SK-N-SH (cell line): ENCODE measurements around the gene AADACL4. TPM values are rescaled to one million over a fixed set of nuclear protein-coding genes. Genes with fewer than 3 reads are reported as not detected.

Experiments used
- CTCF ChIA-PET: fragments of 300-600, 350-600 bp; formaldehyde crosslinking; extraction: SDS; loops from one replicate; lab custom pipeline; 2021; lab: Yijun Ruan, JAX
- POLR2A ChIA-PET: fragments of 350-600 bp; sonication (Branson Sonifier 250); formaldehyde crosslinking; extraction: SDS; loops from one replicate; lab custom pipeline; 2020; ENCODE audit warnings: antibody characterized with exemption, inconsistent platforms; lab: Yijun Ruan, JAX
- DNase-seq: peaks from one replicate; pipeline ENCODE4 v3.0.0; 2012
- H2AFZ ChIP-seq: fragments of 200-600 bp; sonication (generic); 2 replicates; pipeline ENCODE4 v1.8.1; 2016; ENCODE audit warnings: antibody characterized with exemption, mild to moderate bottlenecking, low read depth
- H3F3A ChIP-seq: fragments of 200-600 bp; sonication (generic); replicated peaks from 2 replicates; pipeline ENCODE3; 2016; ENCODE audit warnings: antibody characterized with exemption, mild to moderate bottlenecking; ENCODE audit not compliant: insufficient read depth
- H3K27ac ChIP-seq, 2 experiments: fragments of 200-500 bp in 1 of 2; fragments of 200-600 bp in 1 of 2; sonication (Bioruptor generic) in 1 of 2; sonication (generic), shearing (Covaris generic) in 1 of 2; 2 replicates each; pipeline versions ENCODE4 v1.5.1 to v1.6.1; 2014 to 2016; ENCODE audit warnings: low read depth in 2 of 2, inconsistent platforms in 1 of 2, low read length in 1 of 2, mild to moderate bottlenecking in 1 of 2, mixed read lengths in 1 of 2
- H3K27me3 ChIP-seq: fragments of 200-600 bp; sonication (generic), shearing (Covaris generic); 2 replicates; pipeline ENCODE4 v1.6.1; 2016; ENCODE audit warnings: mixed run types; ENCODE audit not compliant: insufficient read depth
- H3K36me3 ChIP-seq, 2 experiments: fragments of 200-500 bp in 1 of 2; fragments of 200-600 bp in 1 of 2; sonication (Bioruptor generic) in 1 of 2; sonication (generic) in 1 of 2; replicated peaks in 1 of 2; 2 replicates each; pipeline versions ENCODE3 to v1.5.1; 2014 to 2016; ENCODE audit warnings: low read length in 1 of 2, mild to moderate bottlenecking in 1 of 2; ENCODE audit not compliant: insufficient read depth in 2 of 2, control insufficient read depth in 1 of 2
- H3K4me1 ChIP-seq, 2 experiments: fragments of 200-500 bp in 1 of 2; fragments of 200-600 bp in 1 of 2; sonication (Bioruptor generic) in 1 of 2; sonication (generic), shearing (Covaris generic) in 1 of 2; 2 replicates each; pipeline versions ENCODE4 v1.5.1 to v1.6.1; 2014 to 2016; ENCODE audit warnings: low read depth in 1 of 2, low read length in 1 of 2, mixed run types in 1 of 2; ENCODE audit not compliant: insufficient read depth in 2 of 2, control insufficient read depth in 1 of 2
- H3K4me2 ChIP-seq: fragments of 200-600 bp; sonication (generic), shearing (Covaris generic); 2 replicates; pipeline ENCODE4 v1.6.1; 2017; ENCODE audit warnings: mixed run types
- H3K4me3 ChIP-seq, 2 experiments: fragments of 200-500 bp in 1 of 2; fragments of 200-600 bp in 1 of 2; sonication (Bioruptor generic) in 1 of 2; sonication (generic), shearing (Covaris generic) in 1 of 2; 2 replicates each; pipeline versions ENCODE4 v1.5.1 to v1.8.1; 2014 to 2016; ENCODE audit warnings: low read depth in 2 of 2, inconsistent platforms in 1 of 2, low read length in 1 of 2, mild to moderate bottlenecking in 1 of 2, mixed read lengths in 1 of 2, moderate library complexity in 1 of 2
- H3K79me2 ChIP-seq: fragments of 200-600 bp; sonication (generic); 2 replicates; pipeline ENCODE4 v1.8.1; 2017; ENCODE audit warnings: mild to moderate bottlenecking; ENCODE audit not compliant: insufficient read depth
- H3K9ac ChIP-seq: fragments of 200-600 bp; sonication (generic); 2 replicates; pipeline ENCODE4 v1.6.1; 2017; ENCODE audit warnings: mixed run types
- H3K9me2 ChIP-seq: fragments of 200-600 bp; sonication (generic); 2 replicates; pipeline ENCODE4 v1.6.1; 2017; ENCODE audit warnings: mixed run types
- H3K9me3 ChIP-seq: fragments of 200-600 bp; sonication (generic); 2 replicates; pipeline ENCODE4 v1.6.1; 2017; ENCODE audit warnings: mixed run types, mild to moderate bottlenecking, moderate library complexity
- H4K20me1 ChIP-seq: fragments of 200-600 bp; sonication (generic); 2 replicates; pipeline ENCODE4 v1.6.1; 2017; ENCODE audit warnings: mild to moderate bottlenecking, mixed run types; ENCODE audit not compliant: insufficient read depth
- CHD2 ChIP-seq: fragments of 150-350 bp; IDR thresholded peaks from 2 replicates; pipeline ENCODE4 v1.6.1; 2018; ENCODE audit warnings: low read length; ENCODE audit not compliant: partially characterized antibody
- EP300 ChIP-seq, 2 experiments: IDR thresholded peaks; 2 replicates each; pipeline versions ENCODE4 v1.4.0 to v1.6.1; 2012; ENCODE audit warnings: borderline replicate concordance in 1 of 2, low read depth in 1 of 2, low read length in 1 of 2
- FOXM1 ChIP-seq: IDR thresholded peaks from 2 replicates; pipeline ENCODE4 v1.4.0; 2012; ENCODE audit warnings: low read depth, mild to moderate bottlenecking
- GABPA ChIP-seq: IDR thresholded peaks from 2 replicates; pipeline ENCODE4 v1.4.0; 2012; ENCODE audit warnings: low read depth, mild to moderate bottlenecking
- NRF1 ChIP-seq: IDR thresholded peaks from 2 replicates; pipeline ENCODE4 v1.6.1; 2012; ENCODE audit warnings: low read depth, mild to moderate bottlenecking, low read length
- RAD21 ChIP-seq: IDR thresholded peaks from 2 replicates; pipeline ENCODE4 v1.6.1; 2012; ENCODE audit warnings: mild to moderate bottlenecking, low read length
- RXRA ChIP-seq: IDR thresholded peaks from 2 replicates; pipeline ENCODE4 v1.4.0; 2012; ENCODE audit warnings: low read depth, mild to moderate bottlenecking, borderline replicate concordance
- SMC3 ChIP-seq: IDR thresholded peaks from 2 replicates; pipeline ENCODE4 v1.6.1; 2012; ENCODE audit warnings: low read depth, low read length, improper control_type of control experiment
- TAF1 ChIP-seq: IDR thresholded peaks from 2 replicates; pipeline ENCODE4 v1.6.1; 2012; ENCODE audit warnings: low read depth, mild to moderate bottlenecking, low read length, moderate library complexity, borderline replicate concordance
- TCF12 ChIP-seq: IDR thresholded peaks from 2 replicates; pipeline ENCODE4 v1.4.0; 2012
- WGBS: methylation state at CpG from one replicate; pipeline ENCODE4 v1.1.6; 2017; ENCODE audit warnings: low lambda C conversion rate; 5-methylcytosine and 5-hydroxymethylcytosine counted together
- polyA plus RNA-seq, 3 experiments: library from polyadenylated mRNA; depleted of rRNA; stranded (reverse); fragments of >200 nt; gene quantifications; 2 replicates each; pipeline ENCODE4 v1.2.3, GENCODE V29; 2012
- TF ChIP-seq, protein P1 (sequence below): fragments of 150-350 bp; IDR thresholded peaks from 2 replicates; pipeline ENCODE4 v1.6.1; 2017; ENCODE audit warnings: antibody characterized with exemption, low read length, low read depth, borderline replicate concordance
- TF ChIP-seq, protein P2 (sequence below): IDR thresholded peaks from 2 replicates; pipeline ENCODE4 v1.4.0; 2012; ENCODE audit warnings: low read depth, borderline replicate concordance
- TF ChIP-seq, protein P3 (sequence below): fragments of 150-350 bp; IDR thresholded peaks from 2 replicates; pipeline ENCODE4 v1.6.1; 2016; ENCODE audit warnings: mild to moderate bottlenecking, low read depth, low read length
- TF ChIP-seq, protein P4 (sequence below): IDR thresholded peaks from 2 replicates; pipeline ENCODE4 v1.4.0; 2012; ENCODE audit warnings: low read depth
- TF ChIP-seq, protein P5 (sequence below): IDR thresholded peaks from 2 replicates; pipeline ENCODE4; 2012
- TF ChIP-seq, protein P6 (sequence below): fragments of 200-600 bp; sonication (generic); IDR thresholded peaks from 2 replicates; pipeline ENCODE4 v1.6.1; 2017; ENCODE audit warnings: antibody characterized with exemption, mild to moderate bottlenecking, moderate library complexity

The AADACL4 gene
- polyA plus RNA-seq, 1 of the 3 experiments (the other 2 are of a cell fraction) = 0.59 TPM

DNA sequence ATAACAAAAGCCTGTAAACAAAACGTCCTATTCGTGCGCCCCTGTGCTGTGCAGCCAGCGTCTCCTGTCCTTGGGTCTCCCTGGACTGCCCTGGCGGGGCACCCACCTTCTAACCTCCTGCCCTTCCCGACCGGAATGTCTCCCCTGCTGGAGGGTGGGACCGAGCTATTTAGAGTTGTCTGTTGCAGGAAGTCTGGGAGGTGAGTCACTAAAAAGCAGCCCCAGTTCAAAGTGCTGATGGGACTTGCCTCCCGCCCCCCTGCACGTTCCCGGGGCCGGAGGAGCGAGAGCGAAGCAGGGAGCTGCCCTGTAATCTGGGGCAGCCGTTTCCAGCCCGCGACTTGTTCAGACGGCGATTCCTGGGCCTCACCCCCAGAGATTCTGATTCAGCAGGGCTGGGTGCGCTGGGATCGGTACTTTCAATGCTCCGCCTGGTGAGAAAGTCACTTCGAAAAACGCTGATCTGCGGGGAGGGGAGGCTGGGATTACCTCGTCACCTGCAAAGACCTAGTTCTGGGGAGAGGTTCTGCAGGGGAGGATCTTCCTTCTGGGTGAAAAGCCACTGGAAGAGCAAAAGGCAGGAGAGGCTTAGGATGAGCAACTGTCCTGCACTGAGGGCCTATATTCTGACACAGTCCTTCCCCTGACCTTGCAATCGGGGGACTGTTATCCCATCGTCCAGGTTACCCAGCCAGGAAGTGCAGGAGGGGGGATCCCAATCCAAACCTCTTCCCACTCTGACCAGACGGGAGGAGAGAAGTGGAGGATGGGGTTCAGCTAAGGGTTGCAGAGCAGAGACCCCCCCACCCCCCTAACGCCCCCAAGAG is 24.7 kb upstream of the AADACL4 start (continued):
- TF ChIP-seq TAF1 = peak; percentile 14; the same call in 1 of the 2 replicates
- no peak for TF ChIP-seq NRF1
- no peak for TF ChIP-seq CHD2
- TF ChIP-seq, protein P1, sequence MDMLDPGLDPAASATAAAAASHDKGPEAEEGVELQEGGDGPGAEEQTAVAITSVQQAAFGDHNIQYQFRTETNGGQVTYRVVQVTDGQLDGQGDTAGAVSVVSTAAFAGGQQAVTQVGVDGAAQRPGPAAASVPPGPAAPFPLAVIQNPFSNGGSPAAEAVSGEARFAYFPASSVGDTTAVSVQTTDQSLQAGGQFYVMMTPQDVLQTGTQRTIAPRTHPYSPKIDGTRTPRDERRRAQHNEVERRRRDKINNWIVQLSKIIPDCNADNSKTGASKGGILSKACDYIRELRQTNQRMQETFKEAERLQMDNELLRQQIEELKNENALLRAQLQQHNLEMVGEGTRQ = no peak
- TF ChIP-seq SMC3 = no peak
- no peak for TF ChIP-seq FOXM1
- peak; percentile 96 for TF ChIP-seq RXRA
- TF ChIP-seq, protein P2, sequence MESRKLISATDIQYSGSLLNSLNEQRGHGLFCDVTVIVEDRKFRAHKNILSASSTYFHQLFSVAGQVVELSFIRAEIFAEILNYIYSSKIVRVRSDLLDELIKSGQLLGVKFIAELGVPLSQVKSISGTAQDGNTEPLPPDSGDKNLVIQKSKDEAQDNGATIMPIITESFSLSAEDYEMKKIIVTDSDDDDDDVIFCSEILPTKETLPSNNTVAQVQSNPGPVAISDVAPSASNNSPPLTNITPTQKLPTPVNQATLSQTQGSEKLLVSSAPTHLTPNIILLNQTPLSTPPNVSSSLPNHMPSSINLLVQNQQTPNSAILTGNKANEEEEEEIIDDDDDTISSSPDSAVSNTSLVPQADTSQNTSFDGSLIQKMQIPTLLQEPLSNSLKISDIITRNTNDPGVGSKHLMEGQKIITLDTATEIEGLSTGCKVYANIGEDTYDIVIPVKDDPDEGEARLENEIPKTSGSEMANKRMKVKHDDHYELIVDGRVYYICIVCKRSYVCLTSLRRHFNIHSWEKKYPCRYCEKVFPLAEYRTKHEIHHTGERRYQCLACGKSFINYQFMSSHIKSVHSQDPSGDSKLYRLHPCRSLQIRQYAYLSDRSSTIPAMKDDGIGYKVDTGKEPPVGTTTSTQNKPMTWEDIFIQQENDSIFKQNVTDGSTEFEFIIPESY = peak; percentile 20; the same call in 1 of the 2 replicates
- TF ChIP-seq EP300 (IDR thresholded peaks at IDR 0.05; ENCODE audit: borderline replicate concordance in 1 of 2, low read depth in 1 of 2, low read length in 1 of 2) = peak in 1 of 2 experiments; percentile 65; a peak in 1 of 4 replicates

DNA sequence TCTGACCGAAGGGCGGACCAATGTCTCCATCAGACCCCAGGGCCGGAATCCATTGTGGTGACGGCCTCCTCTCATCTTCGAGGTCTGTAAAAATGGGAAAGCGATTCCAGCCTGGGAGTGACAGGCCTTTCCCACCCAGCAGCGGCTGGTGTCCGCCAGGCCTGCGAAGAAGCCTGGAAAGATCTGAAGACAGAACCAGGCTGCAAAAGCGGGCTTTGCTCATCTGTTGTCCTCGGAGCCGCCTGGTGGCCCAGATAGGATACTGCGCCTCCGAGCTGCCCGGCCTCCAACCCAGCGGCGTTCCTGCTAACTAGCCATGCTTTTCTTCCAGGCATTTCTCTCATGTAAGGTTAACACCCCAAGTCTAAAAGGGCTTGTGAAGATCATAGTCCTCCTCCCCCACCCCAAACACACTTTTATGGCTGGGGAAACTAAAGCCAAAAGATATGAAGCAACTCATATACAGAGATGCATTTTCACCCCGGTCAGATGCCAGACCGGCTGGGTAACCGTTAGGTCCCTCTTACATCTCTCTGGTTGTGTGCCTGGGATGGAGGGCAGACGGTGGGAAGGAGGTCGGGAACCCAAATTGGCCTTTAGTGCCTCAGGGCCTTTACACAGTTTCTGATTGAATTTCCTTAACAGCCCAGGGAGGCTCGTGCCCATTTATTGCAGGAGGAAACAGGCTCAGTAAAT is 23.9 kb upstream of the AADACL4 start:
- Histone ChIP-seq H3K9ac (peak overlapping the region; percentile 39; the same call in 1 of the 2 replicates), H3F3A (peaks cover 18% of the 10 kb centered on the region), H3K9me3 (no peaks in the 10 kb centered on the region), H3K4me1 (peaks cover 29 to 37% of the 10 kb centered on the region in 2 experiments; a peak in 3 of 4 replicates), H3K4me3 (peak overlapping the region in 1 of 2 experiments; percentile 15; a peak in 2 of 4 replicates), H3K27ac (peak overlapping the region; percentile 70 to 79), H2AFZ (0 out of 2 replicates have a peak overlapping the region, but pooled peaks have one; percentile 59)
- WGBS = 41% methylated on average over 14 of the region's 23 CpGs
- ChIA-PET CTCF (interaction anchor here (0.5 to 7.2 kb wide), 53 partner anchors 8 to 495 kb away, joined by 3 to 135 read pairs (median 4); partner anchors contain the start of gene AADACL4), POLR2A (no interaction called here)
- DNase-seq = peak; percentile 88
- peak; percentile 31; the same call in 1 of the 2 replicates for TF ChIP-seq TCF12
- TF ChIP-seq, protein P3, sequence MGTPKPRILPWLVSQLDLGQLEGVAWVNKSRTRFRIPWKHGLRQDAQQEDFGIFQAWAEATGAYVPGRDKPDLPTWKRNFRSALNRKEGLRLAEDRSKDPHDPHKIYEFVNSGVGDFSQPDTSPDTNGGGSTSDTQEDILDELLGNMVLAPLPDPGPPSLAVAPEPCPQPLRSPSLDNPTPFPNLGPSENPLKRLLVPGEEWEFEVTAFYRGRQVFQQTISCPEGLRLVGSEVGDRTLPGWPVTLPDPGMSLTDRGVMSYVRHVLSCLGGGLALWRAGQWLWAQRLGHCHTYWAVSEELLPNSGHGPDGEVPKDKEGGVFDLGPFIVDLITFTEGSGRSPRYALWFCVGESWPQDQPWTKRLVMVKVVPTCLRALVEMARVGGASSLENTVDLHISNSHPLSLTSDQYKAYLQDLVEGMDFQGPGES = no peak
- TF ChIP-seq FOXM1 = no peak
- peak; percentile 98 for TF ChIP-seq SMC3
- TF ChIP-seq, protein P4, sequence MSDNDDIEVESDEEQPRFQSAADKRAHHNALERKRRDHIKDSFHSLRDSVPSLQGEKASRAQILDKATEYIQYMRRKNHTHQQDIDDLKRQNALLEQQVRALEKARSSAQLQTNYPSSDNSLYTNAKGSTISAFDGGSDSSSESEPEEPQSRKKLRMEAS = peak; percentile 48; the same call in 1 of the 2 replicates
- peak; percentile 99 for TF ChIP-seq RAD21
- TF ChIP-seq GABPA = no peak
- 0 out of 2 replicates have a peak, but pooled peaks have one; percentile 11 for TF ChIP-seq NRF1
- TF ChIP-seq, protein P5, sequence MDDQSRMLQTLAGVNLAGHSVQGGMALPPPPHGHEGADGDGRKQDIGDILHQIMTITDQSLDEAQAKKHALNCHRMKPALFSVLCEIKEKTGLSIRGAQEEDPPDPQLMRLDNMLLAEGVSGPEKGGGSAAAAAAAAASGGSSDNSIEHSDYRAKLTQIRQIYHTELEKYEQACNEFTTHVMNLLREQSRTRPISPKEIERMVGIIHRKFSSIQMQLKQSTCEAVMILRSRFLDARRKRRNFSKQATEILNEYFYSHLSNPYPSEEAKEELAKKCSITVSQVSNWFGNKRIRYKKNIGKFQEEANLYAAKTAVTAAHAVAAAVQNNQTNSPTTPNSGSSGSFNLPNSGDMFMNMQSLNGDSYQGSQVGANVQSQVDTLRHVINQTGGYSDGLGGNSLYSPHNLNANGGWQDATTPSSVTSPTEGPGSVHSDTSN = peak; percentile 34; the same call in 1 of the 2 replicates
- TF ChIP-seq, protein P6, sequence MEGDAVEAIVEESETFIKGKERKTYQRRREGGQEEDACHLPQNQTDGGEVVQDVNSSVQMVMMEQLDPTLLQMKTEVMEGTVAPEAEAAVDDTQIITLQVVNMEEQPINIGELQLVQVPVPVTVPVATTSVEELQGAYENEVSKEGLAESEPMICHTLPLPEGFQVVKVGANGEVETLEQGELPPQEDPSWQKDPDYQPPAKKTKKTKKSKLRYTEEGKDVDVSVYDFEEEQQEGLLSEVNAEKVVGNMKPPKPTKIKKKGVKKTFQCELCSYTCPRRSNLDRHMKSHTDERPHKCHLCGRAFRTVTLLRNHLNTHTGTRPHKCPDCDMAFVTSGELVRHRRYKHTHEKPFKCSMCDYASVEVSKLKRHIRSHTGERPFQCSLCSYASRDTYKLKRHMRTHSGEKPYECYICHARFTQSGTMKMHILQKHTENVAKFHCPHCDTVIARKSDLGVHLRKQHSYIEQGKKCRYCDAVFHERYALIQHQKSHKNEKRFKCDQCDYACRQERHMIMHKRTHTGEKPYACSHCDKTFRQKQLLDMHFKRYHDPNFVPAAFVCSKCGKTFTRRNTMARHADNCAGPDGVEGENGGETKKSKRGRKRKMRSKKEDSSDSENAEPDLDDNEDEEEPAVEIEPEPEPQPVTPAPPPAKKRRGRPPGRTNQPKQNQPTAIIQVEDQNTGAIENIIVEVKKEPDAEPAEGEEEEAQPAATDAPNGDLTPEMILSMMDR = peak; percentile 93
- TF ChIP-seq, all 33 proteins: peak for 7
- H3K4me2 ChIP-seq = peak overlapping the region; percentile 86; the same call in 1 of the 2 replicates
- H3K9me2 ChIP-seq = no peaks in the 10 kb centered on the region
- H3K27me3 ChIP-seq = no peaks in the 10 kb centered on the region
- no peaks in the 10 kb centered on the region for H3K36me3 ChIP-seq
- H3K79me2 ChIP-seq = no peaks in the 10 kb centered on the region
- H4K20me1 ChIP-seq = no peaks in the 10 kb centered on the region
